Amygdala (tissue), 56 donors: ENCODE measurements around the gene POR.
"Not testable (repeated sequence)": the region's sequence is repeated elsewhere in the genome, so short reads cannot be mapped to it uniquely, and the experiment has no call there.

Source experiments
- DNase-seq, 56 donors: peaks; one replicate each; lab custom pipeline; 2025; lab: John Stamatoyannopoulos, UW

POR gene

GRCh38 chr7:76008156-76008687 lies 93.3 kb downstream of the POR start:
- no peak for DNase-seq

- DNase-seq: no peak
Measured at GRCh38 chr7:76009672-76010600, 95.0 kb downstream of the POR start.

- no peak for DNase-seq
Measured at GRCh38 chr7:76011442-76011861, 96.5 kb downstream of the POR start.

- no peak for DNase-seq
Measured at GRCh38 chr7:76016191-76016947, 101.4 kb downstream of the POR start.

GRCh38 chr7:76018520-76018919 lies 103.6 kb downstream of the POR start:
- DNase-seq: not testable (repeated sequence)

GRCh38 chr7:76020031-76020714 lies 105.2 kb downstream of the POR start:
- peak in 42 of 56 donors; percentile 3 to 76 (median 28) for DNase-seq

- no peak for DNase-seq
Measured at GRCh38 chr7:76022026-76022780, 107.2 kb downstream of the POR start.

GRCh38 chr7:76023002-76023401 lies 108.0 kb downstream of the POR start:
- peak in 13 of 56 donors; percentile 0 to 41 (median 5) for DNase-seq

- DNase-seq: not testable (repeated sequence)
Measured at GRCh38 chr7:76029682-76030081, 114.7 kb downstream of the POR start.

- no peak for DNase-seq
Measured at GRCh38 chr7:76031964-76032363, 117.0 kb downstream of the POR start.
